OCI-LY7 (cell line): ENCODE results near the gene CIZ1. TPM values are rescaled to one million over a fixed set of nuclear protein-coding genes. Genes with fewer than 3 reads are reported as not detected.

ENCODE experiments used
- BruUV-seq: library from RNA; stranded (reverse); fragments of 400-500 nt; replicated peaks from 2 replicates; lab custom pipeline; 2021; lab: Mats Ljungman, UMichigan
- CTCF ChIA-PET: fragments of 300-600 bp; sonication (Branson Sonifier 250); formaldehyde crosslinking; loops from one replicate; lab custom pipeline; 2022; ENCODE audit warnings: antibody characterized with exemption; ENCODE audit not compliant: unreplicated experiment; lab: Charles Lee
- POLR2A ChIA-PET: fragments of 300-600 bp; sonication (Branson Sonifier 250); formaldehyde crosslinking; loops from one replicate; lab custom pipeline; 2022; ENCODE audit warnings: antibody characterized with exemption; lab: Charles Lee
- DNase-seq: peaks from one replicate; pipeline ENCODE4 v3.0.0-alpha.2; 2015; ENCODE audit warnings: low spot score
- H2AFZ ChIP-seq: fragments of 200-600 bp; sonication (generic), shearing (Covaris generic); 2 replicates; pipeline ENCODE4 v1.6.1; 2014; ENCODE audit warnings: mild to moderate bottlenecking, antibody characterized with exemption, low read length, moderate library complexity
- H3K27ac ChIP-seq: fragments of 200-600 bp; sonication (generic); 2 replicates; pipeline ENCODE4 v1.5.1; 2014; ENCODE audit warnings: mixed run types, low read depth, mild to moderate bottlenecking, moderate library complexity, low read length, inconsistent platforms; ENCODE audit not compliant: poor library complexity, severe bottlenecking
- H3K36me3 ChIP-seq: fragments of 200-600 bp; sonication (generic); 2 replicates; pipeline ENCODE4 v1.6.1; 2014; ENCODE audit warnings: mild to moderate bottlenecking, antibody characterized with exemption, low read length, moderate library complexity, mixed read lengths; ENCODE audit not compliant: insufficient read depth
- H3K4me1 ChIP-seq: fragments of 200-600 bp; sonication (generic); 2 replicates; pipeline ENCODE4 v1.5.1; 2014; ENCODE audit warnings: mild to moderate bottlenecking, low read length; ENCODE audit not compliant: insufficient read depth, poor library complexity, severe bottlenecking
- H3K4me2 ChIP-seq: fragments of 200-600 bp; sonication (generic); 2 replicates; pipeline ENCODE4 v1.6.1; 2014; ENCODE audit warnings: mild to moderate bottlenecking, low read length
- H3K4me3 ChIP-seq: fragments of 200-600 bp; sonication (generic); 2 replicates; pipeline ENCODE4 v1.5.1; 2014; ENCODE audit warnings: mild to moderate bottlenecking, low read depth, low read length; ENCODE audit not compliant: poor library complexity, severe bottlenecking
- H3K79me2 ChIP-seq: fragments of 200-600 bp; sonication (generic); 2 replicates; pipeline ENCODE4 v1.6.1; 2016; ENCODE audit warnings: low read depth, mild to moderate bottlenecking, low read length, moderate library complexity, mixed read lengths; ENCODE audit not compliant: insufficient read depth
- H3K9me2 ChIP-seq: fragments of 200-600 bp; sonication (generic); 2 replicates; pipeline ENCODE4 v1.6.1; 2016; ENCODE audit warnings: mild to moderate bottlenecking, low read length, mixed read lengths; ENCODE audit not compliant: insufficient read depth
- H3K9me3 ChIP-seq: fragments of 200-600 bp; sonication (generic); 2 replicates; pipeline ENCODE4 v1.6.1; 2014; ENCODE audit warnings: mild to moderate bottlenecking, mixed run types, low read length, mixed read lengths
- H4K20me1 ChIP-seq: fragments of 200-600 bp; sonication (generic); 2 replicates; pipeline ENCODE4 v1.6.1; 2014; ENCODE audit warnings: mild to moderate bottlenecking, antibody characterized with exemption, low read length, moderate library complexity, mixed read lengths; ENCODE audit not compliant: insufficient read depth
- EZH2phosphoT487 ChIP-seq: fragments of 200-600 bp; sonication (generic); IDR thresholded peaks from 2 replicates; pipeline ENCODE4 v1.6.1; 2018; ENCODE audit warnings: low read depth, borderline replicate concordance, mild to moderate bottlenecking, mixed run types, antibody characterized with exemption, low read length, moderate library complexity, mixed read lengths
- intact Hi-C: fragments of 100-400 bp; cut with micrococcal nuclease; formaldehyde crosslinking; loops from one replicate; pipeline ENCODE4 v1.10.0; 2022; ENCODE audit not compliant: unreplicated experiment
- total RNA-seq, 2 experiments: library from RNA; depleted of rRNA in 1 of 2; stranded (reverse); fragments of >200 nt in 1 of 2; shearing (Covaris generic) in 1 of 2; gene quantifications; 2 replicates each; pipeline ENCODE4 v1.2.3, GENCODE V29; 2014 to 2022
- TF ChIP-seq, protein P1 (sequence below): fragments of 200-600 bp; sonication (generic); conservative IDR thresholded peaks from 2 replicates; pipeline ENCODE4 v1.5.1; 2014; ENCODE audit warnings: mild to moderate bottlenecking, antibody characterized with exemption, low read length, moderate library complexity, mixed read lengths

Gene CIZ1
- total RNA-seq, 2 experiments from 2014 or later, result 45.4 to 121 TPM

DNA sequence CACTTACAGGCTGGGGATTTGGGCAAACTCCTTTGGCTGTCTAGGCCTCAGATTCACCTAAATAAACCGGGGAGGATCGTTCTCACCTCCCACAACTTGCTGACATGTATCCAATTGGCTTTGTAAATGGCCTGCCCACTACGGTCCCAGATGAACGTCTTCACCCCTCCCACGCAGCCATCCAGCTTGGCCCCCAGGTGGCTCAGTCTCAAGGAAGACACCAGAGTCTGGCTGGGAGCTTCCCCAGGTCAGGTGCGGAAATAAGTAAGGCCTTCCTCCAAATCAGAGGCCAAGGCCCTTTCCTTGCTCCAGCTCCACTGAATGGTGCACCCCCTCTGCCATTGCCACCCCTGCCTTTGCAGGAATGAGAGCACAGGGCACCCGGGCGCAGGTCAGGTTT is 11.4 kb downstream of the CIZ1 start:
- H3K27ac ChIP-seq, result no peak overlapping the region
- no peak for DNase-seq
- no peaks in the 10 kb centered on the region for H4K20me1 ChIP-seq
- ChIA-PET POLR2A (no interaction called here), CTCF (no interaction called here)
- peaks cover 75% of the 10 kb centered on the region for H3K36me3 ChIP-seq
- no peak overlapping the region for H3K4me3 ChIP-seq
- H3K79me2 ChIP-seq, result no peaks in the 10 kb centered on the region
- H3K4me1 ChIP-seq, result no peaks in the 10 kb centered on the region
- H3K9me2 ChIP-seq, result no peaks in the 10 kb centered on the region
- no peak overlapping the region for H2AFZ ChIP-seq
- TF ChIP-seq EZH2phosphoT487, result no peak
- TF ChIP-seq, protein P1, sequence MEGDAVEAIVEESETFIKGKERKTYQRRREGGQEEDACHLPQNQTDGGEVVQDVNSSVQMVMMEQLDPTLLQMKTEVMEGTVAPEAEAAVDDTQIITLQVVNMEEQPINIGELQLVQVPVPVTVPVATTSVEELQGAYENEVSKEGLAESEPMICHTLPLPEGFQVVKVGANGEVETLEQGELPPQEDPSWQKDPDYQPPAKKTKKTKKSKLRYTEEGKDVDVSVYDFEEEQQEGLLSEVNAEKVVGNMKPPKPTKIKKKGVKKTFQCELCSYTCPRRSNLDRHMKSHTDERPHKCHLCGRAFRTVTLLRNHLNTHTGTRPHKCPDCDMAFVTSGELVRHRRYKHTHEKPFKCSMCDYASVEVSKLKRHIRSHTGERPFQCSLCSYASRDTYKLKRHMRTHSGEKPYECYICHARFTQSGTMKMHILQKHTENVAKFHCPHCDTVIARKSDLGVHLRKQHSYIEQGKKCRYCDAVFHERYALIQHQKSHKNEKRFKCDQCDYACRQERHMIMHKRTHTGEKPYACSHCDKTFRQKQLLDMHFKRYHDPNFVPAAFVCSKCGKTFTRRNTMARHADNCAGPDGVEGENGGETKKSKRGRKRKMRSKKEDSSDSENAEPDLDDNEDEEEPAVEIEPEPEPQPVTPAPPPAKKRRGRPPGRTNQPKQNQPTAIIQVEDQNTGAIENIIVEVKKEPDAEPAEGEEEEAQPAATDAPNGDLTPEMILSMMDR, result no peak
- H3K4me2 ChIP-seq, result no peak overlapping the region
- no TSS peak for BruUV-seq
- intact Hi-C loops, result no loop called here
- 0 out of 2 replicates have a peak, but pooled peaks cover 3% of the 10 kb centered on the region for H3K9me3 ChIP-seq

DNA sequence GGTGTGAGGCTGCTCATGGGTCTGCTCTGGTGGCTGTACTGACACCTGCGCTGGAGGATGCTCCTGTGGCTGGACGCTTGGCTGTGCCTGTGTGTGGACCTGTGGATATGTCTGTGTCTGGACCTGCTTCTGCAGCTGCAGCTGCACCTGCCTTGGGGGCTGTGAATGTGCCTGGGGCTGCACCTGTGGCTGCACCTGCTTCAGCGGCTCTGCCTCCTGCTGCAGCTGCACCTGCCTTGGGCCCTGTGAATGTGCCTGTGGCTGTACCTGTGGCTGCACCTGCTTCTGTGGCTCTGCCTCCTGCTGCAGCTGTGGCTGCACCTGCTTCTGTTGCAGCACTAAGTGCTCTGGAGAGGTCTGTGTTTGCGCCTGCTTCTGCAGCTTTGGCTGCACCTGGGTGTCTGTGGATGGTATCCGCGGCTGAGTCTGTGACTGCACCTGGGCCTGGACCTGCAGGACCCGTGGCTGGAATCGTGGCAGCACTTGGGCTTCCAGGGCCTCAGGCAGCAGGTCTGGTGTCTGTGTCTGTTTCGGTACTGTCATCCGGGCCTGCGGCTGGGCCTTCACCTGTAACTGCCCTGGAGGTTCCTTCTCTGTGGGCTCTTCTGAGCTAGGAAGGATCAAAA is 12.5 kb downstream of the CIZ1 start:
- ChIA-PET POLR2A (no interaction called here), CTCF (interaction anchor here (0.5 kb wide), 1 partner anchor 823 kb away, joined by 4 read pairs; no protein-coding TSS in a partner anchor)
- Histone ChIP-seq H3K9me2 (no peaks in the 10 kb centered on the region), H3K4me3 (no peak overlapping the region), H4K20me1 (no peaks in the 10 kb centered on the region), H3K36me3 (peaks cover 83% of the 10 kb centered on the region), H3K9me3 (0 out of 2 replicates have a peak, but pooled peaks cover 3% of the 10 kb centered on the region), H3K4me1 (no peaks in the 10 kb centered on the region), H3K4me2 (no peak overlapping the region), H2AFZ (no peak overlapping the region), H3K79me2 (no peaks in the 10 kb centered on the region), H3K27ac (no peak overlapping the region)
- TF ChIP-seq EZH2phosphoT487, result no peak
- TF ChIP-seq, protein P1, result no peak
- BruUV-seq, result TSS peak; percentile 69
- DNase-seq, result no peak
- intact Hi-C loops, result no loop called here

DNA sequence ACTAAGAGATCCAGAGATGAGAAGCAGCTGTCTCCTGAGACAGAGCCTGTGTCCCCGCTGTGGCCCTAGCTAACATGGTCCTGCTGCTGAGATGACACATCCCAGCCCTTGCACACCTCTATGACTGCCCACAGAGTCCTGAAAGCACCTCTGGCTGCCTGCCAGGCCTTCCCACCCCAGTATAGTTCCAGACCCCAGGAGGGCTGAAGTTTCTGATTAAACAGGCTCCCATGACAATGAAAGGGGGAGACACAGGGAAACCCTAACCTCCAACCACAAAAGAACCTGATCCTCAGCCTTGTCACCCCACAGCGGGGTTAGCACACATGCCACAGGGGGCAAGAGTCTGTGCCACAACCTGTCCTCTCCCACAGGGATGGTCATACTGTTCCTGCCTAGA is 15.6 kb downstream of the CIZ1 start:
- TF ChIP-seq, protein P1, result no peak
- TF ChIP-seq EZH2phosphoT487, result no peak
- H3K4me2 ChIP-seq, result no peak overlapping the region
- no TSS peak for BruUV-seq
- H3K27ac ChIP-seq, result no peak overlapping the region
- CTCF ChIA-PET, result no interaction called here
- intact Hi-C loops, result no loop called here
- no peaks in the 10 kb centered on the region for H3K79me2 ChIP-seq
- no peaks in the 10 kb centered on the region for H3K9me2 ChIP-seq
- POLR2A ChIA-PET, result no interaction called here
- no peaks in the 10 kb centered on the region for H4K20me1 ChIP-seq
- no peak overlapping the region for H2AFZ ChIP-seq
- 0 out of 2 replicates have a peak, but pooled peaks cover 3% of the 10 kb centered on the region for H3K9me3 ChIP-seq
- H3K4me3 ChIP-seq, result no peak overlapping the region
- H3K4me1 ChIP-seq, result no peaks in the 10 kb centered on the region
- DNase-seq, result no peak
- H3K36me3 ChIP-seq, result peaks cover 62% of the 10 kb centered on the region
